Cardiac septum (tissue), 1 donor: ENCODE results near the gene TBC1D2B. TPM values are rescaled to one million over a fixed set of nuclear protein-coding genes. Genes with fewer than 3 reads are reported as not detected.
A peak's percentile ranks its signal among the peaks of the same experiment; 100 is the strongest.
"Not testable (repeated sequence)": the region's sequence is repeated elsewhere in the genome, so short reads cannot be mapped to it uniquely, and the experiment has no call there.

ENCODE experiments used
- DNase-seq: peaks from one replicate; pipeline ENCODE4 v3.0.0-alpha.2; 2020; ENCODE audit warnings: low spot score
- intact Hi-C: fragments of 100-400 bp; cut with DNase I; formaldehyde crosslinking; loops from one replicate; pipeline ENCODE4 v1.14.0; 2022
- total RNA-seq: library from RNA; stranded (reverse); fragmentation: NEBNext Ultra II Directional; extraction: Animal tissue kit (Norgen Biotek cat#: 25700); gene quantifications from one replicate; pipeline ENCODE4 v1.2.1, GENCODE V29; 2021
- donor health status: DM: no; HTN: no; CAD: no.

TBC1D2B gene
- total RNA-seq, 1 donor from 2014 or later: 11.3 TPM

DNA sequence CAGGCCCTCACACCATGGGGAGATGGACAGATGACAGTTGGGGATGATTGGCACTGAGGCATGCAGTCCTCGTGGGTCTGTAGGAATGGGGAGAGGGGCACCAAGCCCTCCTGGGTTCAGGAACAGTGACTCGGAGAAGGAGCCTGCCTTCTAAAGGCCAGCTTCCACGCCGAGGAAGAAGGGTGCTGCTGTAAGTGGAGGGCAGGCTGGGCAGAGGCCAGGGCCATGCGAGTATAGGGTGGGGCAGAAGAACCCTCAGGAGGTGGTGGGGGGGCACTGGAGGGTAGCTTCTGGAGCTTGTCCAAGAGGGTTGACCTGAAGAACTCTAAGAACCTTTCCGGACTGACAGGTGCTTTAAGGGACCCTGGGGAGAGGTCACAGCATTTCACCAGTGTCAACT is 104.8 kb downstream of the TBC1D2B start:
- DNase-seq, intact Hi-C loops: not testable (repeated sequence)

DNA sequence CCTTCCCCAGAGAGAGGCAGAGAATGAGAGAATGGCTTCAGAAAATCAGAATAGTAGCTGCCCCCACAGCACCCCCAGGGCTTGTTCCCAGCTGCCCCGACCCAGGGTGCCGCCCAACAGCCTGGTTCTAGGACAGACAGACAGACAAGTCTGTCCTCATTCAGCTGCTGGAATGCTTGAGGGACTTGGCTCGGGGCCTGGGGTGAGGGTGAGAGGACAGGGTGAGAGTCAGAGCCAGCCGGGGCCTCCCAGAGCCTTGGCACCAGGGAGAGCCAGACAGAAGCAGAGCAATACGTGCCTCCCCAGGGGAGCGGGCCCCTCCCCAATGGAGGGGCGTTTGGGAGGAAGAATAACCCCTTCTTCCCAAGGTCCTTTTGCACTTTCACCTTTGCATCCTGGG is 105.6 kb downstream of the TBC1D2B start:
- DNase-seq, intact Hi-C loops: not testable (repeated sequence)

DNA sequence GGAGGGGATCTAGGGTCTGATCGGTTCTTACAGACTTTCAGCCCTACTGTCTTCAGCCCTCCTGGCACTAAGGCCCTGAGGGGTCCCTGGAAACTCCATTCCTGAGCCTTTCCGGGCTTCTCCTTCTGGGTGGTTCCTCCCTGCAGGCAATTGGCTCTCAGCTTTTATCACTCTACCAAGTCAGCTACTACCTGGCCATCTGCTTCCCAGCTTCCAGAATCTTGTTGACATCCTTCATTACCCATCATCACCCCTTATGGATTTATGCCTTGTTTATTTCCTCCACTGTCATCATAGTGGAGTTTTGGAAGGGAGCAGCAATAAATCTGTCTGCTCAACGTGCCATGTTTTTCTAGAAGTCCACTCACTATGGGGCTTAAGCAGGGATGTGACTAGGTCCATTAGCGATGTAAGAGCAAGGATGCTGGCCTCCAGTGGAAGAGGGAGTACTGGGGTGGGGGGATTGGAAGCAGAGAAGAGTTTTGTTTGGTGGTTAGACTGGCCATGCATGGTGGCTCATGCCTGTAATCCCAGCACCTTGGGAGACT is 106.6 kb downstream of the TBC1D2B start:
- DNase-seq, intact Hi-C loops: not testable (repeated sequence)

DNA sequence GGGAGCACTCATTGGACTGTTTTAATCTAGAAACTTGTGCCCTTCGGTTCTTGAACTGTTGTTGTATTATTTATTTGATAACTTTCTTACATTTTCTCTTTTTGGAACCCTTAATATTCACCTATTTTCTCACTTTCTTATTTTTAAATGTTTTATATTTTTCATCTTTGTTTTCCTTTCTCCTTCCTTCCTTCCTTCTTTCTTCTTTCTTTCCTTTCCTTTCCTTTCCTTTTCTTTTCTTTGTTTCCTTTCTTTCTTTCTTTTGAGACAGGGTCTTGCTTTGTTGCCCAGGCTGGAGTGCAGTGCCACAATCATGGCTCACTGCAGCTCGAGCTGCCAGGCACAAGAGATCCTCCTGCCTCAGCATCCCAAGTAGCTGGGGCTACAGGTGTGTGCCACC is 108.5 kb downstream of the TBC1D2B start:
- intact Hi-C loops: loop anchor here (5.0 to 10.0 kb wide), 2 partner anchors 38 to 456 kb away; no protein-coding TSS in a partner anchor
- no peak for DNase-seq

DNA sequence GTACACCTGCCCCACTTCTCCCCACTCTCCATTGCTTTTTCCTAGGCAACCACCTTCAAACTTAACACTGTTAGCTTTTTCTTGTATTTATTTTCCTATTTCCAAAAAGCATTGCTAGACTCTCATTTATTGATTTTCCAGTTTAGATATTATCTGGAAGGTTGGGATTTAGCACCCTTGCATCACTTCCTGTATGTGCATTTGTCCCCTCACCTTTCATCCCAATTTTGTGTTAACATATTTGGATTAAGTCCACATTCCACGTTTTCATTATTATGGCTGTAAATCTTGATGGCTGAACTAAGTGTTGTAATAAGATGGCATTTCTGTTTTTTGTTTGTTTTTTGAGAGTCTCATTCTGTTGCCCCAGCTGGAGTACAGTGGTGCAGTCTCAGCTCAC is 109.7 kb downstream of the TBC1D2B start:
- DNase-seq: no peak
- intact Hi-C loops: loop anchor here (5.0 to 10.0 kb wide), 2 partner anchors 40 to 457 kb away; no protein-coding TSS in a partner anchor

DNA sequence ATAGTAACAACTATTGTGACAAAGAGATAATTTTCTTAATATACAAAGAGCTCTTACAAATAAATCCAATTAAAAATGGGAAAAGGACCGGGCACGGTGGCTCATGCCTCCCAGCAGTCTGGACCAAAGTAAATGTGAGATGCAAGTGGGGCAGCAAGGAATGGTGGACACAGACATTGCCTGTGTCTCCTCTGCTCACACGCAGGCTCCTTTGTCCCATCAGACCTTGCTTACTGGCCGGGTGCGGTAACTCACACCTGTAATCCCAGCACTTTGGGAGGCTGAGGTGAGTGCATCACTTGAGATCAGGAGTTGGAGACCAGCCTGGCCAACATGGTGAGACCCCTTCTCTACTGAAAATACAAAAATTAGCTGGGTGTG is 110.3 kb downstream of the TBC1D2B start:
- DNase-seq: not testable (repeated sequence)
- intact Hi-C loops: loop anchor here (5.0 to 10.0 kb wide), 2 partner anchors 40 to 458 kb away; no protein-coding TSS in a partner anchor

DNA sequence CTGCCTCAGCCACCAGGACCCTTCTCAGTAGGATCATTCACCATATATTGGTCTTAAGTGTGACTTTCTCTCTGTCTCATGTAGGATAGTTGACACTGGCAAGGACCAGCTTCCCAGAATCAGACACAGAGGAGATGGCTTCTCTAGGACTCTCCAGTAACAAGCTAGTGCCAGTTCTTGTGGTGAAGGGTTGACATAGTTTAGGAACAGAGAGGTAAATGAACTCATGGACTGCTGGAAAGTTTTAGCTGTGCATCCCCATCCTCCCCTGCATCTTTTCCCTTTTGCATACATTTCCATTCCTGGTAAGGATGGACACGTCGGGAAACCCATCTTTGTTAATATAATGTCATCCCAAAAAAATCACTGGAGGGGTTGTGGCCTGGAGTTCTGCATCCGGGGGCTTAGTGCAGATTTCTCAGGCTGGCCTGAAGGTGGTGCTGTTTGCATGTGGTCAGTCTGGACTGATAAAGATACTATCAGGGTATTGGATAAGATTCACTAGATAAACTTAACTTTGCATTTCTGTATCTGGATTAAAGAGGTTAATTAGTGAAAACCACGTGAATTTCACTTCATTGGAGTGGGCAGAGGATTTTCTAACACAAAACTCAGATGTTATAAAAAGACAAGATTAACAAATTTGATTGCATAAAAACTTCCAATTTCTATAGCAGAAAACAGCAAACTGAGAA is 110.8 kb downstream of the TBC1D2B start:
- DNase-seq: no peak

DNA sequence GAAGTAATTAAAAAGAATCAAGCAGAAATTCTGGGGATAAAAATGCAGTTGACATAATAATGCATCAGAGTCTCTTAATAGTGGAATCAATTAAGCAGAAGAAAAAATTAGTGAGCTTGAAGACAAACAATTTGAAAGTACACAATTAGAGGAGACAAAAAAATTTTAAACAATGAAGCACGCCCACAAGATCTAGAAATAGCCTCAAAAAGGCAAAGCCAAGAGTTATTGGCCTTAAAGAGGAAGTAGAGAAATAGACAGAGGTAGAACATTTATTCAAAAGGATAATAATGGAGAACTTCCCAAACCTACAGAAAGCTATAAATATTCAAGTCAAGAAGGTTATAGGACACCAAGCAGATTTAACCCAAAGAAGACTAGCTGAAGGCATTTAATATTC is 113.3 kb downstream of the TBC1D2B start:
- intact Hi-C loops: loop anchor here (10.0 kb wide), 1 partner anchor 461 kb away; no protein-coding TSS in a partner anchor
- no peak for DNase-seq

More for the DNA sequence above, 110.8 kb downstream of the TBC1D2B start:
- intact Hi-C loops: loop anchor here (1.0 to 10.0 kb wide), 3 partner anchors 41 to 458 kb away; no protein-coding TSS in a partner anchor

DNA sequence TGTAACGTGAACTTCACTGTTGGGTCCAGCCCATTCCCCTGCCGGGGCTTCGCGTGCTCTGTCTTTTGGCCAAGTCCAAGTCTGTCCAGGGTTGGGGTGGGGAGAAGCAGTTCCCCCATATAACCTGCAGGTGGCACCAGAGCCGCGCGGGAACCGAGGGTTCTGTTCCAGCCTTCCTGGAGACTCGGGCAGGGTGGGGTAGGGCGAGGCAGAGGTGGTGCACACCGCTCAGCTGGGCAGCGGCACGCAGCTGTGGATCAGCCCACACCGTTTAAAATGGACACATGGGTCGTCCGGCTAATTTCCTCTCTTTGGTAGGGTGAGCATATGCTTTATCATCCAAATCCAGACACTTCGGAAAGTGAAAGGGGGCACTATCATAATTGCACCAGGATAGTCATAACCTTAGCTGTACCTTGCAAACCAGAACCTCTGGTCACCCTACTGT is 118.1 kb downstream of the TBC1D2B start:
- intact Hi-C loops: loop anchor here (2.0 to 5.0 kb wide), 2 partner anchors 149 to 283 kb away; no protein-coding TSS in a partner anchor

DNA sequence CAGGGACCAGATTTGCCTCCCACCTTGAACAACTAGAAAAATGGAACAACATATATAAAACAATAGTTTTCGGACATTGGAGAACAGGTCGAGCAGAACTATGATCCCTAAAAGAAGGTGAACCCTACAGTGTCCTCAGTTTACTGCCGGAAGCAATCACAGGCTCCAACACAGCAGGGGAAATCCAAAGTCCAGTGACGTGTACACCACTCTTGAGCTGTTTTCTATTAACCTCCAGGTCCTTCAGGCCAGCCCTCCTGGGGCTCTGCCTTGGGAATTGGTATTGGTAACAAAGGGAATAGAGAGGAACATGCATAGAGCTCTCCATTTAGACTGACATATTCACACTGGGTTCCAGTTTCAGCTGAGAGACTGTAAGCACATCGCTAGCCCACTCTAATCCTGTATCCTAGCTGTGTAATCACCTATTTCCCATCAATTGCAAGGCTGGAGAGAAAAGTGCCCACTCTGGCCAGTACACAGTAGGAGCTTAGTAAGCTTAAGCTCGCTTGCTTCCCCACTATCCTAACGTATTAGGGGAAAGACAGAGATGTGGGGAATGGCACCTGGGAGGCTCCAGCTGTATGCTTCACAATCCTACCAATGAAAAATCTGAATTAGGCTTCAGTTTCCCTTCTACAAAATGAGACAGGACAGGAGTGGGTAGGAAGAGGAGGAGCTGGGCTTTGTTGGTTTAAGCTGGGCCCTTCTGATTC is 118.6 kb downstream of the TBC1D2B start:
- intact Hi-C loops: loop anchor here (2.0 to 5.0 kb wide), 2 partner anchors 150 to 283 kb away; no protein-coding TSS in a partner anchor
- DNase-seq: not testable (repeated sequence)

More for the DNA sequence above, 118.1 kb downstream of the TBC1D2B start:
- DNase-seq: peak; percentile 92

DNA sequence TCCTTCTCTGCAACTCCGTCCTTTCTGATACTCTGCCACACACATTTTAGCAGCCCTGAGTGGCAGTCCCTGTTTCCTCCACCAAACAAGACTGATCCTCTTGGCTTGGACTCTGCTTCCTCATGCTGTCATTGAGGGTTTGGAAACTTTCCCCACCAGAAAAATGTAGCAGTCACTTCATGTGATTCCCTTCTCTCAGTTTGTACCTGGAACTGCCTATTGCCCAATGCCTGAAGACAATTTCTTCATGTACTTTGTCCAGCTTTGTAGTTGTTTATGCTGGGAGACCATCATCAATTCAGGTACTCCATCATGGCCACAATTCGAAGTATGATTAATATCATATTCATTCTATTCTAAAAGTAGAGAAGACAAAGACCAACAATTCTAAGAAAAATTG is 119.5 kb downstream of the TBC1D2B start:
- not testable (repeated sequence) for DNase-seq
- intact Hi-C loops: loop anchor here (2.0 to 5.0 kb wide), 2 partner anchors 151 to 284 kb away; no protein-coding TSS in a partner anchor

DNA sequence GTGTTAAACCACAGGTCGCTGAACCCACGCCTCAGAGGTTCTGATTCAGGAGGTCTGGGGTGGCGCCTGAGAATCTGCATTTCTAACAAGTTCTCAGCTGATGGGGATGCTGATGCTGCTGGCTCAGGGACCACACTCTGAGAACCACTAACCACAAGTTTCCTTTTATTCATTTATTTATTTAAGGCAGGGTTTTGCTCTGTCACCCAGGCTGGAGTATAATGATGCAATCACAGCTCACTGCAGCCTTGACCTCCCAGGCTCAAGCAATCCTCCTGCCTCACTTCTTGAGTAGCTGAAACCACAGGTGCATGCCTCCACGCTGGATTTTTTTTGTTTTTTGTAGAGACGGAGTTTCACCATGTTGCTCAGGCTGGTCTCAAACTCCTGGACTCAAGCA is 123.6 kb downstream of the TBC1D2B start:
- intact Hi-C loops, DNase-seq: not testable (repeated sequence)

DNA sequence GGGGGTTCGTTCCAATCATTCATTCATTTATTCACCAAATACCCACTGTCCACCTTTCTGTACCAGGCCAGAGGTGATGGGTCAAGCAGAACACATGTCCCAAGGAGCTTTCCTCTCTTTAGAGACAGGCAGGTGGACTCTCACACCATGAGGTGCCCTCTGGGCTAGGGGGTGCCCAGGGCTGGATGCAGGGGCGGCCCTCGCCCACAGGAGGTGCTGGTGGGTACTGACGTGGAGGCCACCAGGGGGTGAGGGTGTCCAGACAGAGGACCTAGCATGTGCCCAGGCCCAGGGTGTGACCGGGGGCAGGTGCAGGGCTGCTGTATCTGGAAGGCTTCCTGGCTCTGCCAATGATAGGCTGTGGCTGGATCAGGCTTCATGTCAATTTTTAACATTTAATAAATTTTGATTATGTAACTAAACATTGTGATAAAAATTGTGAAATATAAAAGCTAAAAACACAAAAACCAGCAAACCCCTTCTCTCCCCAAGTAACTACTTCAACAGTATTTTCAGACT is 124.5 kb downstream of the TBC1D2B start:
- intact Hi-C loops, DNase-seq: not testable (repeated sequence)

DNA sequence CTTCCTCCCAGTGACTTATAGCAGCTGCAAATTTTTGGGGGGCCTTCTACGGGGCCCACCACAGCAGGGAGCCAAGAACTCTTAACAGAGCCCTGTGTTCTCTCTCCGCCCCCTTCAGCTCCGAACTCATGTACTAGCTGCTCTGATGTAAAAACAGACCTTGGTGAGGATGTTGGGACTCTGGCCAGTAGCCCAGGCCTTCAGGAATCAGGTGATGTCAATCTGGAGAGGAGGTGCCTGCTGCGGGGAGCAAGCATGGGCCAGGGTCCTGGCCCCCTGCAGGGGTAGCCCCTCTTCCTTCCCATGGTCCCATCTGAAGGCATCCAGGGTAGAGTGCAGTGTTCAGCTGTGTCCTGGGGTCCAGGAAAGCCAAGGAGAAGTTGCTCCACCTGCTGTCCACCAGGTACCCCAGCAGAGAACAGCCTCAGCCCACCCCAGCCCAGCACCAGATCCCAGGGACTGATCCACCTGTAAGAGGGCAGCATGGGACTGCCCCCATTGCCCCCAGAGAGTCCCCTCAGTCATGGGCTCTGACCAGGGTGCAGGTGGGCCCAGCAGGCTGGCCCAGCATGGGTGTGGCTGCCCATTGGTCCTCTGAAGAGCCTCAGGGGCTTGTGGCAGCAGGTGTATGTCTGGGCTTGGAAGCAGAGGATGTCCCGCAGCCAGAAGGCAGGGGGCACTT is 126.3 kb downstream of the TBC1D2B start:
- DNase-seq, intact Hi-C loops: not testable (repeated sequence)

DNA sequence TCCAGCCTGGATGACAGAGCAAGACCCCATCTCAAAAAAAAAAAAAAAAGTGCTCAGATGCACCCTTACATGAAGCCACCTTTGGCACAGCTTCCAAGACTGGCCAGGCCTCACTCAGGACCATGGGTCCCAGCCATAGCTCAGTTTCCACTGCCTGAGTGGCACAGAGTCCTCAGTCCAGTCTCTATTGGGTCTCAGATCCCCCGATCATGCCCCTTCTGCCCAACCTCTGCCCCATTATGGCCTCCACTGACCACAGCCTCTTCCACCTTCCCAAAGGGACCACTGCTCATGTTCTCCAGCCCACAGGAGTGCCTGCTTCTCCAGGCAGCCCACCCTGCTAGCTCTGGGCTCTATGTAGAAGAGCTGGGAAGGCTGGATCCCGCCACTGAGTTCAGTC is 127.0 kb downstream of the TBC1D2B start:
- DNase-seq, intact Hi-C loops: not testable (repeated sequence)

DNA sequence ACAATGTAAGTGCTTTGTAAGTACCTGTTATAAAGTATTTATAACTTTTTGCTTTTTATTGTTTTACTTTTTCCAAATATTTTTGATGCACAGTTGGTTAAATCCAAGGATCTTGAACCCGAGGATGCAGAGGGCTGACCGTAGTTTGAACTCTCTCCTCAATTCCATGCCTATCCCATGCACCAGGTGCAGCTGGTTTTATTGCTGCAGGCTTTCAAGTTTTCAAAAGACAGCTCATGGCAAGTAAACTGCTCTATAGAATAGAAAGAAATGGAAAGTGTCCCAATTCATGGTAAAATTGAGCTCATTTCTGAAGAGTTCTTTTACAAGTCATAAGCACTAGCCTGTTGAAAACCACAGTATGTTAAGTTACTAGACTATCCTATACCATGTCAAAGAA is 131.9 kb downstream of the TBC1D2B start:
- intact Hi-C loops: no loop called here
- DNase-seq: no peak
